Stimulated activated CD8-positive, alpha-beta memory T cell treated with anti-CD3 and anti-CD28 coated beads, Interleukin-4, amount 100 ng/mL, for 4 hours (primary cell): ENCODE data around the gene TEAD1.

ENCODE experiments used
- DNase-seq, 2 donors: peaks; one replicate each; pipeline ENCODE4 v3.0.0-alpha.2; 2020; ENCODE audit warnings: low read depth in 2 of 2, low spot score in 1 of 2

TEAD1 gene

GRCh38 chr11:12973528-12974181 lies 299.4 kb downstream of the TEAD1 start:
- DNase-seq: no peak

GRCh38 chr11:12975195-12975594 lies 301.0 kb downstream of the TEAD1 start:
- no peak for DNase-seq

- DNase-seq: no peak
Measured at GRCh38 chr11:12979928-12980689, 305.9 kb downstream of the TEAD1 start.

GRCh38 chr11:12981676-12982522 lies 307.7 kb downstream of the TEAD1 start:
- DNase-seq: no peak

- DNase-seq: no peak
Measured at GRCh38 chr11:12983336-12983735, 309.1 kb downstream of the TEAD1 start.

- no peak for DNase-seq
Measured at GRCh38 chr11:12986194-12986898, 312.1 kb downstream of the TEAD1 start.

- no peak for DNase-seq
Measured at GRCh38 chr11:12989428-12990161, 315.4 kb downstream of the TEAD1 start.

- no peak for DNase-seq
Measured at GRCh38 chr11:12990162-12990480, 315.9 kb downstream of the TEAD1 start.

GRCh38 chr11:12991426-12991825 lies 317.2 kb downstream of the TEAD1 start:
- DNase-seq: no peak

GRCh38 chr11:12993626-12994025 lies 319.4 kb downstream of the TEAD1 start:
- no peak for DNase-seq
